Endothelial cell of umbilical vein (primary cell): ENCODE results near the gene ASIC5.
"Not testable (repeated sequence)": the region's sequence is repeated elsewhere in the genome, so short reads cannot be mapped to it uniquely, and the experiment has no call there.

Experiments used
- CTCF ChIP-seq, 2 donors: IDR thresholded peaks; 1 replicate in 1 of 2; 2 replicates in 1 of 2; pipeline ENCODE4 v1.5.1; 2011; ENCODE audit warnings: low read length in 2 of 2, mild to moderate bottlenecking in 2 of 2, moderate library complexity in 2 of 2, control low read depth in 1 of 2, inconsistent platforms in 1 of 2, low read depth in 1 of 2; ENCODE audit not compliant: insufficient read depth in 1 of 2; ENCODE audit errors: extremely low read depth in 1 of 2
- EZH2 ChIP-seq: IDR thresholded peaks from 2 replicates; pipeline ENCODE4 v1.6.1; 2012; ENCODE audit warnings: borderline replicate concordance, low read depth, mild to moderate bottlenecking, moderate library complexity, low read length, inconsistent platforms; ENCODE audit not compliant: severe bottlenecking
- MAX ChIP-seq: IDR thresholded peaks from 2 replicates; pipeline ENCODE4 v1.6.1; 2011; ENCODE audit not compliant: insufficient read depth, insufficient read length
- POLR2A ChIP-seq: IDR thresholded peaks from 2 replicates; pipeline ENCODE4 v1.6.1; 2012; ENCODE audit warnings: low read depth, mild to moderate bottlenecking, control low read depth, low read length
- POLR2AphosphoS5 ChIP-seq: IDR thresholded peaks from 2 replicates; pipeline ENCODE4 v1.6.1; 2012; ENCODE audit warnings: low read depth, mild to moderate bottlenecking, control low read depth, low read length, moderate library complexity; ENCODE audit not compliant: insufficient read depth

- TF ChIP-seq CTCF (IDR thresholded peaks at IDR 0.05; ENCODE audit: extremely low read depth in 1 of 2, insufficient read depth in 1 of 2, low read depth in 1 of 2, low read length in 2 of 2); POLR2A; POLR2AphosphoS5; EZH2; MAX: not testable (repeated sequence)
Observed at GRCh38 chr4:155898371-155898770, 32.3 kb upstream of the ASIC5 start.
